HCT116 (cell line): Measurements from ENCODE around the gene NARS2.

Experiments
- CTCF ChIP-seq, 3 experiments: fragments of 200-600 bp in 1 of 3; sonication (generic) in 1 of 3; IDR thresholded peaks in 2 of 3; conservative IDR thresholded peaks in 1 of 3; 2 replicates each; pipeline ENCODE4 v1.5.1; 2012 to 2017; ENCODE audit warnings: low read depth in 2 of 3, low read length in 2 of 3, antibody characterized with exemption in 1 of 3, borderline replicate concordance in 1 of 3, control low read depth in 1 of 3, mild to moderate bottlenecking in 1 of 3, mixed read lengths in 1 of 3, mixed run types in 1 of 3, moderate library complexity in 1 of 3; ENCODE audit not compliant: insufficient read depth in 1 of 3
- EZH2 ChIP-seq: fragments of 200-600 bp; sonication (generic); IDR thresholded peaks from 2 replicates; pipeline ENCODE4 v1.6.1; 2017; ENCODE audit warnings: antibody characterized with exemption, mixed run types
- POLR2A ChIP-seq: IDR thresholded peaks from 2 replicates; pipeline ENCODE4 v1.7.0; 2011; ENCODE audit warnings: borderline replicate concordance; ENCODE audit not compliant: insufficient read depth, insufficient read length; ENCODE audit errors: extremely low read depth

- no peak for TF ChIP-seq POLR2A
- no peak for TF ChIP-seq CTCF (IDR thresholded peaks at IDR 0.05 in 2 of 3, conservative IDR thresholded peaks at IDR 0.05 in 1 of 3; ENCODE audit: borderline replicate concordance in 1 of 3, insufficient read depth in 1 of 3, low read depth in 2 of 3, low read length in 2 of 3)
- TF ChIP-seq EZH2: no peak
These were observed 157.3 kb downstream of the NARS2 start, which contains the start of gene GAB2 for GRCh38 chr11:78417175-78417887.
